IPS-11a (cell line): Measurements from ENCODE around the gene GPR137C.

Experiments used
- H3K4me3 ChIP-seq: one replicate; pipeline ENCODE4 v1.5.1; 2013; ENCODE audit warnings: low read depth, low read length, control low read depth

The GPR137C gene, protein sequence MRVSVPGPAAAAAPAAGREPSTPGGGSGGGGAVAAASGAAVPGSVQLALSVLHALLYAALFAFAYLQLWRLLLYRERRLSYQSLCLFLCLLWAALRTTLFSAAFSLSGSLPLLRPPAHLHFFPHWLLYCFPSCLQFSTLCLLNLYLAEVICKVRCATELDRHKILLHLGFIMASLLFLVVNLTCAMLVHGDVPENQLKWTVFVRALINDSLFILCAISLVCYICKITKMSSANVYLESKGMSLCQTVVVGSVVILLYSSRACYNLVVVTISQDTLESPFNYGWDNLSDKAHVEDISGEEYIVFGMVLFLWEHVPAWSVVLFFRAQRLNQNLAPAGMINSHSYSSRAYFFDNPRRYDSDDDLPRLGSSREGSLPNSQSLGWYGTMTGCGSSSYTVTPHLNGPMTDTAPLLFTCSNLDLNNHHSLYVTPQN

DNA sequence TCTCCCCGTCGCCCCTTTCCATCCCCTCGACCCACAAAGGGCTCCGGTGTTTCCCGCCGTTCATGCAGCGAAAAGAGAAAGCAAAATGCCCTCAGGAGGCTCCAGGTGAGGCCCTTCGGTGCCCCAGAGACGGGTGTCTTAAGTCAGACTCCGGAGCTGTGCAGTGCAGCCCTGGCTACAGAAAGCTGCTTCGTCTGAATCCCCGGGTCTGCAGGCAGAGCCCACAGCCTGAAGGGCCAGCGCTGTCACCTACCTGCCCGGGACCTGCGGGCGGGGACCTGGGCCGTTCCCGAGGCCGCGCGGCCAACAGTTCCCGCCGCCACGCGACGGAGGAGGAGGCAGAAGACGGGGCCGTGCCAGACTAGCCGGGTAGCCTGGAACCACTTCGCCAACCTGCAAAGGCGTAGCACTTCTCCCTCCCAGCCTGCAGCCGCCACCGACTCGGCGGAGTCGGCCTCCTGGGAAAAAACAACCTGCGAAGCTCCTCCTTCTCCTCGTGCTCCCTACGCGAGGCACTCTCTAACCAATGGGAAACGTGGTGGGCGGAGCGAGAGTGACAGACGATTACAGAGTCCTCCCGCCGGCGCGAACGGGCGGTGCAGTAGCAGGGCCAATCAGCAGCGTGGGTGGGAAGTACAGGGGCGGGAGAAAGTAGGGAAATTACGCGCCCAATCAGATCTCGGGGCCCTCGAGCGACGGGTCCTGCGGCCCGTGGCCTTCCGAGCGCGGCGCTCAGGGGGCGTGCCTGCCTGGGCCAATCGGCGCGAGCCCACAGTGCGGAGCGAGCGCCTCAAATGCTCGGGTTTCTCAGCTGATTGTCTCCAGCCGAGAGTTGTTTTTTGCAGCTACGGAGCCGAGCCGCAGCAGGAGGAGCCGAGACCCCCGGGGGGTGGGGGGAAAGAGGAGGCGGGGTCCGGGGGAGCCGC, at the start of gene GPR137C, which contains the start of gene TXNDC16:
GPR137C (plus strand) TSS at position 774 of the 926 bp plus-strand sequence. CDS start 312 bp downstream, outside the sequence.
TXNDC16 (minus strand) TSS at position 443 of the 926 bp plus-strand sequence. CDS start 8,948 bp downstream, outside the sequence.
- peak within 1 kb of the TSS; percentile 76 for H3K4me3 ChIP-seq

DNA sequence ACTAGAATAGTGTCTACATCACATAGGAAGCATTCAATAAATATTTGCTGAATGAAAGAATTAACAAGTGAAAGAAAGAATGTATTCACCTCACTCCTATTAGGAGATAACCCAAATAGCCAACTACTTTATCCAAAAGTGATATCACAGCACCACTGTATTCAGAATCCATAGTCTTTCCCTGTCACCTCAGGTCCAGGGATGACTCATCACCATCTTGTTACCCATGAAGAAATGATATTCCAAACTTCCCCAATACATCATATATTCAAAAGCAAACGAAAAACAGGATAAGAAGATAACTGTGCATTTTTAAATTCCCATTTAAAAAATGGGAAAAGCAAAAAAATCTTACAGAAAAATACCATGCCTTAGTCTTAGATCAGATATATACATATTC, 39.4 kb upstream of the GPR137C start:
- no peak overlapping the region for H3K4me3 ChIP-seq

DNA sequence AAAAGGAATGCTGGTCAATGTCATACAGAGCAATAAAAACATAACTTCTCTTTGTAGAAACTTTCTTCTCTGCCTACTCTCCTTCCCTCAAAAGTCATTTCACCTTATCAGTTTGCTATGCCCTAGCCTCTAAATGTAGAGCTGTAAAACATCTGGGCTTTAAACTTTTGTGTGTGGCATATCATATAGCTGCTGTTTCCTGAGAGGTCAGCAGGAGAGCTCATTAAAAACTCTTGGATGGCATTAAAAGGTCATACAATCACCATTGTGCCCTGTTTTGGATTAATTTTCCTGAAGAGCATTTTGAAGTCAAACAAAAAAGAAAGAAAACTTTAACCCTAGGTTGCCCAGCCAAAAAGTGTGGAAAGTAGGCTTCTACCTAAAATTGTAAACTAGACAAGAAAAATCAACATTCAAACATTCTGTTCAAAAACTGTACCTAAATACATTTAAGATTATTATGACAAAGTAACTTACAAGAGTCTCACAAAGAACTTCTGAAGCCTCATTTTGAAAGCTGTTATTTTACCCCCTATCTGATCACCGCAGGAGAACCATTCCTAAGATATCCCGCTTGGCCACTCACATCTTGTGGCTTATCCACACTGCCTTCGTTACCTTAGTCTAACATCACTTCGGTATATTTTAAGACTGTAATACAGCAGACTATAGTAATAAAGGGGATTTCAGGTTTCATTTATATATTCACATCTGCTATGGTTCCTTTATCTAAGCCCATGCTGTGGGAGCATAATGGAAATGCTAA, 38.4 kb upstream of the GPR137C start:
- H3K4me3 ChIP-seq = no peak overlapping the region

DNA sequence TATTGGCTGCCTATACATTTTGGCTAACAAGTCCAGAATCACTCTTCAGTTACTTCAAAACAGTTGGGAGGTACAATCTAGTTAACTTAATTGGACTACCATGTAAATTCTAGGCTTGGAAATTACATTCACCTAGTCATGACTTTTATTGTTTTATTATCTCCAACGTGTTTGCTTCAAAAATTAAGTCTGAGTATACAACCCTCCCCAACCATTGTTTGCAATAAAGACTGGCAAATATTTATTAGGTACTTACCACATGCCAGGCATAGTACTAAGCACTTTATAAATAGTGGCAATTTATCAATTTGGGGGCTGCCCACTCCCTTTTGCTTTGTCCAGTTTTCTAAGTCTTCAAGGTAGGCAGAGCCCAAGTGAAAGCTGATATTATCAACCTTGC, 30.6 kb upstream of the GPR137C start:
- H3K4me3 ChIP-seq = no peak overlapping the region

DNA sequence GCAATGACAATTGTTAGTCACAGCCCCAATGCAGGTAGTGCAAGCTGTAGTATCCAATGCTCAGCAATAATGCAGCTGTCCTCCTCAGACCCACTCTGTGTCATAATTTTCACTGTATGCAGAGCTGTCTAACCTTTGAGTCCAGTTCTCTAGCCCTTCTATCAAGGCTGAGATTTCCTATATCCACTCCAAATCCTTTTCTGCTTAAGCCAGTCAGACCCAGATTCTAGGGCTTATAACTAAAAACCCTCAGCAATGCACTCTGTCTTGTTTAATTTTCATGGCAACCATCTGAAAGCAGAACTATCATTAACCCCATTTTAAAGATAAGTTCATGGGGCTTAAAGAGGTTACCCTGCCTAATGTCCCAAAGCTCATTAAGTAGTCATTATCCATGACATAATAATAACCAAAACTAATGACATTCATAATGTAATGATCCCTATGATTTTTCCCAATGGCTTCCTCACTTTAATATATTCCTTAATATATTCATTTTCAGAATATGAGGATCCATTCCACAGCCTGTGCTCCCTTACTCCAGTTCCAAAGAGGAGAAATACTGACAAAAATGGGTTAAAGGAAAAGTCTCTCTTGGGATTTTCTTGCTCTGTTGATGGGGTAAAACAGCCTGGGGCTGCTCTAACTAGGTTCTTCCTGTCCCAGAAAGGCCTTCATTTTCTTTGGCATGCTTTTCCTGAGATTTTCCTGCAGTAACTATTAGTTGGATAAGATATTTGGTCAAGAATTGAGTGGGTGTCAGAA, 29.9 kb upstream of the GPR137C start:
- no peak overlapping the region for H3K4me3 ChIP-seq

DNA sequence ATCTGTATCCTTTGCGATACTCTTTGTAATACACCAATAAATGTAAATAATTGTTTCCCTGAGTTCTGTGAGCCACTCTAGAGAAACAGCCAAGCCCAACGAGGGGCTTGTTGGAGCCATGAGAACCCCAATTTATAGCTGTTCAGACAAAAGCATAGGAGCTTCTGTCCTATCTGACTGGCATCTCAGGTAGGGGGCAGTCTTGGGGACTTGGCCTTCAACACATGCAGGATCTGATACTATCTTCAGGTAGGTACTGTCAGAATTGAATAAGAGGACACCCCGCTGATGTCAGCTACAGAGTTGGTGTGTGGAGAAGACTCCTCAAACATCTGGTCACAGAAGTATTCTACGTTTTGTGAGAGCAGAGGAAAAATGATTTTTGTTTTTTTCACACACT, 25.6 kb upstream of the GPR137C start:
- H3K4me3 ChIP-seq = no peak overlapping the region

DNA sequence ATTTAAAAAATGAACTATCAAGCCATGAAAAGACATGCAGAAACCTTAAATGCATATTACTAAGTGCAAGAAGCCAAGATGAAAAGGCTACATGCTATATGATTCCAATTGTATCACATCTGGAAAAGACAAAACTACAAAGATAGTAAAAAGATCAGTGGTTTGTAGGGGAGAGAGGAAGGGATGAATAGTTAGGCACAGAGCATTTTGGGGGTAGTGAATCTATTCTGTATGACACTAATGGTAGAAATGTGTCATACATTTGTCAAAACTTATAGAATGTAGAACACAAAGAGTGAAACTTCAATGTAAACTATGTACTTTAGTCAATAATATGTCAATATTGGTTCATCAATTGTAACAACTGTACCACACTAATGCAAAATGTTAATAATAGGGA, 21.2 kb upstream of the GPR137C start:
- H3K4me3 ChIP-seq = no peak overlapping the region

DNA sequence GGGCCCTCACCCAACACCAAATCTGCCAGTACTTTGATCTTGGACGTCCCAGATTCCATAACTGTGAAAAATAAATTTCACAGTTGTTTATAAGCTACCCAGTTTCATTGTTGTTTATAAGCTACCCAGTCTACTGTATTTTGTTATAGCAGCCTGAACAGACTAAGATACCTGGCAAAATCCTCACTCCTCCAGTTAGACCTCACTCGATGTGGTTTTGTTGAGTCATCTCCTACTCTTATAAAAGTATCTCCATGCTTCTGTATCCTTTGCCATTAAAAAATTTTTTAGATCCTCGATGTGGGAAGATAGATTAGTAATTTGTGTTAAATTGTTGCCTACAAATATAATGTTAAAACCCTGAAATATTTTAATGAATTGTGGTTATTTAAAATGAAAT, 16.4 kb upstream of the GPR137C start:
- H3K4me3 ChIP-seq = no peak overlapping the region

DNA sequence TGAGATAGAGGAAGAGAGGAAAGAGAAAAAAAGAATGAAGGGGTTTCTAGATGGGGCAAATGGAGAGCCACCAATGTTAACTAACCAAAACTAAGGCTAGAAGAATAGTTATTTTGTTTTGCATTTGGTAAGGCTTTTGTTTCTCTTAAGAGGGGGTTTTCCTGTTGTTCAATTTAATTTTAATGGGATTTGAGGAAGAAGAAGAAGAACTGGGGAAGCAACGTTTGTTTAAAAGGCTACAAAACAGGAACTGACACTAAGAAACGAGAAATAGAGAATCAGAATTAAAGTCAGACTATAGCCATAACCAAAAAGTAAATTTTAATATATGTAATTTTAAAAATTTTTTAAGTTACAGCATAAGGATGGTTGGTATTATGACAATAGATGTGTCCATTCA, 14.0 kb upstream of the GPR137C start:
- H3K4me3 ChIP-seq = no peak overlapping the region

DNA sequence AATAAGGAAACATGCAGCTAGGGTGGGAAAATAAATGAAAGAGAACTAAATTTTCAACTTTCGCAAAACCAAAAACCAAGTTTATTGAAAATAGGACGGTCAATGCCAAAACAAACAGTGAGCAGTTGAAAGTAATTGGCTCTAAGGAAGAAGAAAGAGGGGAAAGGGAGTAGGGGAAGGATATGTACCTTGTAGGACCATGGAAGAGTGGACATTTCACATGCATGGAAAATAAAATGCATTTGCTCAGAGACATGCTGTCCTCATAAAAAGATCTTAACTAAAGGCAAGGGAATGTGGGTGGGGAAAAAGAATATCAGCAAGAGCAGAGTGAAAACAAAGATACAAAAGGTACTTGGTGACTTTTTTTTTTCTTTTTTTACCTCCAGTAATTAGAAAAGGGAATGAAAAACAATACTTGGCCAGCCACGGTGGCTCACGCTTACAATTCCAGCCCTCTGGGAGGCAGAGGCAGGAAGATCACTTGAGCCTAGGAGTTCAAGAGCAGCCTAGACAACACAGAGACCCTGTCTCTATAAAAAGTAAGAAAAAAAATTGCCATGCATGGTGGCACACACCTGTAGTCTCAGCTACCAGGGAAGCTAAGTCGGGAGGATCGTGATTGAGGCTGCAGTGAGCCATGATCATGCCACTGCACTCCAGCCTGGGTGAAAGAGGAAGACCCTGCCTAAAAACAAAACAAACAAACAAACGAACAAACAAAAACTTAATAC, 6.9 kb upstream of the GPR137C start:
- H3K4me3 ChIP-seq = no peak overlapping the region

DNA sequence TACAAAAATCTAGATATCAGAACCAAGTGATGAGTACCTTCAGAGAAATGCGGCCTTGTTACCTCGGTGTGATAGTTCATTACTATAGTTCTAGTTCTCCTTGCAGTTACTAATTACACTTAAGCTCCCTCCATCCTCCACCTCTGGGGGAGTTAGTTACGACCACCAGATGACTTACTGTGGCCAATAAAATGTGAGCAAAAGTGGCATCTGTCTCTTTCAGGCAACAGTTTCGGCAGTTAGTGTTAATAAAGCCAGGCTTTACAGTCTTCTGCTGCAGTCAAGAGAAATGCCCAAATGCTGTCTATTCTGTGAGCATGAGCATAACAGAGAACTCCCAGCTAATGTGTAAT, 6.3 kb upstream of the GPR137C start:
- no peak overlapping the region for H3K4me3 ChIP-seq

DNA sequence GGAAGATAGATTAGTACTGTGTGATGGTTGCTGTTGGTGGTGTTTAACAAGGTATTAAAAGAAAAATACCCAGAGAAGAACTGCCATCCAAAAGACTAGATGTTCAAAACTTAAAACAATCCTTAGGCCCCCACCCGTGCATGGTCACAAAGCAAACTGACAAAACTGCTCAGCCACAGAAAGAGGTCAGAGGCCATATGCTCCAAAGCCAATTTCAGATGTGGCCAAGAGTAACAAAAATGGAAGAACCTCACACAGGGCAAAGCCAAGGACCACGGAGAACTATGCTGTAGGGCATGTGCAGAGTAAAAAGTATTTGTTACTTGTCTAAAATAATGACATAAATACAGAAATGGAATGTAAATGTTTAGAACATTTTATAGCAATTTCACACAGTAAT, 5.6 kb upstream of the GPR137C start:
- no peak overlapping the region for H3K4me3 ChIP-seq

DNA sequence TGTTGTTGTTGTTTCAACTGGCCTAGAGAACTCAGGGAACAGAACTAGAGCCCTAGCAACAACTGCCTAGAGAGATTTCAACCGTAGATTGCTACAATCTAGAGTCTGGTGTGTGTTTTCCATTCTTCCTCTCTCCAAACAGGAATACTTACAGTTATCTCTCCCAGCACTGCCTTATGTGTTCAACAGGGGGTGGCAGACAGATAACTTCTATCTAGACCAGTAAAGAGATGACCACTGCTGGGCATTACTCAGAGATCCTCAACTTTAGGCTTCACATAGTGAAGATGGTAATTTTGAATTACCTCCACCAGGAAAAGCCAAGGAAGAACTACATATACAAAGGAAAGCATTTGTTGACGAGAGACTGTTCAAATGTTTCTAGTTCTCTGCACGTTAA, 5.1 kb upstream of the GPR137C start:
- H3K4me3 ChIP-seq = no peak overlapping the region

DNA sequence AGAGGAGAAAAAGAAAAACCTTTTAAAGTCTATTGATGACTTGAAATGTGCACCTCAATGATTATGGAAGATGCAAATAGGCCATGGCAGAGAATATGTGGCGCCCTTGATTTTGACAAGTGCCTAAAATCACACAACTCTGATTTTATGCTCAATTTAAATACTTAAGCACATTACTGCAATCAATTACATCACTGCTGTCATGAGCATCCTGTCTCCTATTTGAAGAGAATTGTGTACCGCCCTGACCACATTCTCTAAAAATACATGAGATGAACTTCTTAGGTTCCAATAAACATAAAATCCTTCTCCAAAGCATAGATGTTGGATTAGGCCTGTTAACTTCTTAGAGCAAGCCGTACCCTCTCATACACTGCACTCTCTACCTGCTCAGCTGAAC, 2.0 kb upstream of the GPR137C start:
- no peak overlapping the region for H3K4me3 ChIP-seq

DNA sequence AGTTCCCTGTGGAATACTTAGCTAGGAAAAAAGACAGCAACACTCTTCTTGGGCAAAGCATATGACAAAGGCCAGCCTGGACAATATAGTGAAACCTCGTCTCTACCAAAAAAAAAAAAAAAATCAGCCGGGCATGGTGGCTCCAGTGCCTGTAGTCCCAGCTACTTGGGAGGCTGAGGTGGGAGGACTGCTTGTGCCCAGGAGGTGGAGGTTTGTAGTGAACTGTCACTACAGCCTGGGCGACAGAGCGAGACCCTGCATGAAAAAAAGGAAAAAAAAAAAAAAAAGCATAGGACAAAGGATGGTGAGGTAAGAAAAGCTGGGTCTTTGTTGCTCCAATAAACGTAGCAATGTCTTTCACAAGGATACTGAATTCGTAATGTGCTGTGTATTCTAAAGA, 1.4 kb upstream of the GPR137C start:
- peak overlapping the region; percentile 55 for H3K4me3 ChIP-seq

DNA sequence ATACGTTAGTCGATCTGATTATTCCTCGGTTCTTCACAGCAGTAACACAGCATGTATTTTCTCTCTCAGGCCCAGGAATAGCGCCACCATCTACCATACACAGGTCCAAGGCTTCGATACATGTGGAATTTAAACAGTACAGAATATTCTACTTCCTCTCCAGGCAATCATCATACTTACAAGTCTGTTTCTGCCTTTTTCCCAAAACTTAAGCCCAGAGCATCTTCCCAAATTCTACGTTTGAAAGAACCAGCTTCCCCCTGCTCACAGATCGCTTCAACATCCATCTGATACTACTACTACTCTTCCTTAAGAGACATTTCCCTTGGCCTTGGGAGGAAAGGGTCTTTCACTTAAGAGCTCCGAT, 957 bp upstream of the GPR137C start:
- peak overlapping the region; percentile 55 for H3K4me3 ChIP-seq

DNA sequence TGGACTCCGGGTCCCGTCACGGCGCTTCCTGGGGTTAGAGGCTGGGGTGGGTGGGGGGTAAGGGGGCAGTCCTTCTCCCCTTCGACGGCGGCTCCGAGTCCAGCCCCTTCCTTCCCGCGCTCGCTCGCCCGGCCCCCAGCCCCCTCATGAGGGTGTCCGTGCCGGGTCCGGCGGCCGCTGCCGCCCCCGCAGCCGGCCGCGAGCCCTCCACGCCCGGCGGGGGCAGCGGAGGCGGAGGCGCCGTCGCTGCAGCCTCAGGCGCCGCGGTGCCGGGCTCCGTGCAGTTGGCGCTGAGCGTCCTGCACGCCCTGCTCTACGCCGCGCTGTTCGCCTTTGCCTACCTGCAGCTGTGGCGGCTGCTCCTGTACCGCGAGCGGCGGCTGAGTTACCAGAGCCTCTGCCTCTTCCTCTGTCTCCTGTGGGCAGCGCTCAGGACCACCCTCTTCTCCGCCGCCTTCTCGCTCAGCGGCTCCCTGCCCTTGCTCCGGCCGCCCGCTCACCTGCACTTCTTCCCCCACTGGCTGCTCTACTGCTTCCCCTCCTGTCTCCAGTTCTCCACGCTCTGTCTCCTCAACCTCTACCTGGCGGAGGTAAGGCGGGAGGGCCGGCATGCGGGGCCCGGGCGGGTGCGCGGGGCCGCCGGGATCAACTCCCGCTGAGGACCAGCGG, 500 bp downstream of the GPR137C start:
- peak overlapping the region; percentile 76 for H3K4me3 ChIP-seq

DNA sequence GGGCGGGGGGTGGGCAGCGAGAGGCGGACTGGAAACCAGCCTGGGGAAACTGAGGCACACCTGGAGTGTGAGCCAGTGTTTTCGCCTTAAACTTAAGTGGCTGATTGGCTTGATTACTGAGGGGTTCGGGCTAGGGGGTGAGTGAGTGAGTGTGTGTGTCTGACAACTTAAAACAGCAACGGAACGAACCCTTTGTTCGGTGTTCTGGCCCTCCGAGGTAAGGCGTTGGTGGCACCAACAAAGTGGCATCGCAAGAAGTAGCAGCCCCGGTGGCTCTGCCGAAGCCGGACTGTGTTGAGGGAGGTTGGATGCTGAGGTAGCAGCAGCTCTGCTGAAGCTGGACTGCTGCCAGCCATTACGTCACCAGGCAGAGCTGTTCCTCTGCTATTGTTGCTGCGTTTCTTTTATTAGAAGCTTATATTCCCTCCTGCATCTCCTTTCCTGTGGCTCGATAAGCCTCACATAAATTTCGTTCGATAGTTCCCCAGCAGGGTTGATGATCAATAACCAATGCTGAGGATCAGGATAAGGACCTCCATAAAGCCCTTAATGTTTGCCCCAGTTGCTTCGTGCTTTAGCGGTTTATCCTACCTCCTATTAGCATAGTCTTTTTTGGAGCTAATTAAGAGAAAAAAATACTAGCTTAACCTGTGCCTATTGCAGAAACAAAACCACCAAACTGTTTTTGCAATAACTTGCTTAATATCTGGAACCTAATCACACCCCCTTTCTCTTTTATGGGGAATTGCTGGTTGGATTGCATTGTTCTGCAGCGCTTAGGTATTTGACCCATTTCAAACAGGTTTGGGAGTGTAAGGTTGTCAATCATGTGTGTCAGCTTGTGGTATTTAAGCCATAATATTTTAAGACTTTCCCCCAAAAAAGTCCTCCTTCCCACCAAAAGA, 1.3 kb downstream of the GPR137C start:
- peak overlapping the region; percentile 76 for H3K4me3 ChIP-seq
